Caco-2 (cell line): ENCODE data around the gene HPDL. TPM values are rescaled to one million over a fixed set of nuclear protein-coding genes. Genes with fewer than 3 reads are reported as not detected.

Experiments
- BruUV-seq: library from RNA; stranded (reverse); fragments of 400-500 nt; replicated peaks from 2 replicates; lab custom pipeline; 2021; lab: Mats Ljungman, UMichigan
- CTCF ChIA-PET: fragments of 300-600 bp; sonication (Branson Sonifier 250); formaldehyde crosslinking; loops from one replicate; lab custom pipeline; 2022; ENCODE audit warnings: antibody characterized with exemption; lab: Charles Lee
- POLR2A ChIA-PET: fragments of 300-600 bp; sonication (Branson Sonifier 250); formaldehyde crosslinking; loops from one replicate; lab custom pipeline; 2022; ENCODE audit warnings: antibody characterized with exemption; lab: Charles Lee
- DNase-seq, 2 experiments: peaks; one replicate each; pipeline versions ENCODE4 v3.0.0 to v3.0.0-alpha.2; 2020 to 2022
- H3K27me3 ChIP-seq: replicated peaks from 2 replicates; pipeline ENCODE4 v1.6.0; 2011; ENCODE audit warnings: low read length; ENCODE audit not compliant: control insufficient read depth, insufficient read depth
- H3K36me3 ChIP-seq: 2 replicates; pipeline ENCODE4 v1.5.1; 2011; ENCODE audit warnings: low read length; ENCODE audit not compliant: control insufficient read depth, insufficient read depth
- H3K4me1 ChIP-seq: fragments of 250-450 bp; sonication (Bioruptor Pico); 2 replicates; pipeline ENCODE4 v1.5.1; 2020; ENCODE audit warnings: mild to moderate bottlenecking
- H3K4me3 ChIP-seq: 2 replicates; pipeline ENCODE4 v1.5.1; 2011; ENCODE audit warnings: low read depth, mild to moderate bottlenecking, control low read depth, low read length
- H3K9me3 ChIP-seq: fragments of 250-450 bp; sonication (Bioruptor Pico); 2 replicates; pipeline ENCODE4 v1.5.1; 2020; ENCODE audit warnings: mild to moderate bottlenecking, moderate library complexity
- H3K27ac Mint-ChIP-seq: one replicate; pipeline ENCODE4 v1.8.0; 2022; ENCODE audit warnings: mixed read lengths; ENCODE audit not compliant: unreplicated experiment
- H3K27me3 Mint-ChIP-seq: one replicate; pipeline ENCODE4 v1.8.0; 2022; ENCODE audit warnings: mixed read lengths; ENCODE audit not compliant: insufficient read depth, unreplicated experiment
- H3K36me3 Mint-ChIP-seq: one replicate; pipeline ENCODE4 v1.8.0; 2022; ENCODE audit warnings: mild to moderate bottlenecking, mixed read lengths; ENCODE audit not compliant: insufficient read depth, unreplicated experiment
- H3K4me1 Mint-ChIP-seq: one replicate; pipeline ENCODE4 v1.8.0; 2022; ENCODE audit warnings: low read depth, mixed read lengths; ENCODE audit not compliant: unreplicated experiment
- H3K4me3 Mint-ChIP-seq: one replicate; pipeline ENCODE4 v1.8.0; 2022; ENCODE audit warnings: mild to moderate bottlenecking, moderate library complexity, mixed read lengths; ENCODE audit not compliant: unreplicated experiment
- H3K9me3 Mint-ChIP-seq: one replicate; pipeline ENCODE4 v1.8.0; 2022; ENCODE audit warnings: mixed read lengths; ENCODE audit not compliant: unreplicated experiment
- CTCF ChIP-seq, 2 experiments: fragments of 200-600 bp in 1 of 2; IDR thresholded peaks; 1 replicate in 1 of 2; 2 replicates in 1 of 2; pipeline versions ENCODE4 v1.5.1 to v1.8.0; 2011 to 2022; ENCODE audit warnings: antibody characterized with exemption in 1 of 2, control low read depth in 1 of 2, inconsistent platforms in 1 of 2, low read depth in 1 of 2, low read length in 1 of 2, mild to moderate bottlenecking in 1 of 2, moderate library complexity in 1 of 2; ENCODE audit not compliant: insufficient read depth in 1 of 2, severe bottlenecking in 1 of 2, unreplicated experiment in 1 of 2
- intact Hi-C: fragments of 100-400 bp; cut with micrococcal nuclease; formaldehyde crosslinking; loops from one replicate; pipeline ENCODE4 v1.10.0; 2022; ENCODE audit not compliant: unreplicated experiment
- total RNA-seq: library from RNA; stranded (reverse); gene quantifications from 2 replicates; pipeline ENCODE4 v1.2.3, GENCODE V29; 2022

The HPDL gene
- total RNA-seq, 1 experiment from 2014 or later, result 90.6 TPM

DNA sequence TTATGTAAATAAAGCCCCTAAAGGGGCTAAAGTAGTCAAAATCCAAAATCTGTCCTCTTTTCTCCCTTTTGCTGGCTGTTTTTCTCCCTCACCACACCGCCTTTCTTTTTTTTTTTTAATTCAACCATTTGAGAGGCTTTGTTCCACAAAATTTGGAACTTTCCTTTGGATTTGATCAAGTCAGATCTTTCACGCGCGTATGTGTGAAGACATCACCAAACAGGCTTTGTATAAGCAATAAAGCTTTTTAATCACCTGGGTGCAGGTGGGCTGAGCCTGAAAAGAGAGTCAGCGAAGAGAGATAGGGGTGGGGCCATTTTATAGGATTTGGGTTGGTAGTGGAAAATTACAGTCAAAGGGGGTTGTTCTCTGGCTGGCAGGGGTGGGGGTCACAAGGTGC is 5.3 kb upstream of the HPDL start:
- Mint-ChIP-seq H3K9me3 (no peaks in the 10 kb centered on the region), H3K4me1 (peaks cover 9% of the 10 kb centered on the region), H3K27ac (no peak overlapping the region), H3K36me3 (peaks cover 12% of the 10 kb centered on the region), H3K27me3 (no peaks in the 10 kb centered on the region), H3K4me3 (no peak overlapping the region)
- H3K36me3 ChIP-seq, result no peaks in the 10 kb centered on the region
- no peaks in the 10 kb centered on the region for H3K27me3 ChIP-seq
- no TSS peak for BruUV-seq
- TF ChIP-seq CTCF (IDR thresholded peaks at IDR 0.05; ENCODE audit: insufficient read depth in 1 of 2, low read depth in 1 of 2, low read length in 1 of 2, severe bottlenecking in 1 of 2, unreplicated experiment in 1 of 2), result no peak
- no peak overlapping the region for H3K4me3 ChIP-seq
- no peak for DNase-seq
- CTCF ChIA-PET, result no interaction called here
- intact Hi-C loops, result no loop called here
- H3K9me3 ChIP-seq, result no peaks in the 10 kb centered on the region
- peaks cover 14% of the 10 kb centered on the region for H3K4me1 ChIP-seq
- POLR2A ChIA-PET, result no interaction called here

DNA sequence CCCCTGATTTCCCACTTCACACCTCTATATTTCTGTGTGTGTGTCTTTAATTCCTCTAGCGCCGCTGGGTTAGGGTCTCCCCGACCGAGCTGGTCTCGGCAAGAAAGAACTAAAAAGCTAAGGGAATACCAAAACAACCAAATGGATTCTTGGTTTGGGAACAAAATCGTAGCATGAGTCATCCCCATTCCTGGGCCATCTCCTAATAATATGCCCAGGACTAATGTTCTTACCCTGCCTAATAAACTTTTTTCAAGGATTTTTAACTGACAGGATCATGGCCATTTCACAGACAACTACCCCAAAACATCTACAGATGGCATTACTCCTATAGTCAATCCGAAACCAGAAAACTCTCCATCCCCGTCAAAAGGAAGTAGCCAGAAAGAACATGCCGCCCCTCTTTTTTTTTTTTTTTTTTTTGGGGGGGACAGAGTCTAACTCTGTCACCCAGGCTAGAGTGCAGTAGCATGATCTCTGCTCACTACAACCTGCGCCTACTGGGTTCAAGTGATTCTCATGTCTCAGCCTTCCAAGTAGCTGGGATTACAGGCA is 4.1 kb upstream of the HPDL start:
- Histone ChIP-seq H3K4me1 (peaks cover 14% of the 10 kb centered on the region), H3K9me3 (no peaks in the 10 kb centered on the region), H3K27me3 (no peaks in the 10 kb centered on the region), H3K4me3 (no peak overlapping the region), H3K36me3 (no peaks in the 10 kb centered on the region)
- no peak overlapping the region for H3K27ac Mint-ChIP-seq
- peaks cover 23% of the 10 kb centered on the region for H3K36me3 Mint-ChIP-seq
- ChIA-PET CTCF (no interaction called here), POLR2A (no interaction called here)
- intact Hi-C loops, result no loop called here
- H3K4me1 Mint-ChIP-seq, result peaks cover 9% of the 10 kb centered on the region
- no peak for TF ChIP-seq CTCF (IDR thresholded peaks at IDR 0.05; ENCODE audit: insufficient read depth in 1 of 2, low read depth in 1 of 2, low read length in 1 of 2, severe bottlenecking in 1 of 2, unreplicated experiment in 1 of 2)
- no TSS peak for BruUV-seq
- no peaks in the 10 kb centered on the region for H3K9me3 Mint-ChIP-seq
- H3K27me3 Mint-ChIP-seq, result no peaks in the 10 kb centered on the region
- no peak overlapping the region for H3K4me3 Mint-ChIP-seq
- no peak for DNase-seq

DNA sequence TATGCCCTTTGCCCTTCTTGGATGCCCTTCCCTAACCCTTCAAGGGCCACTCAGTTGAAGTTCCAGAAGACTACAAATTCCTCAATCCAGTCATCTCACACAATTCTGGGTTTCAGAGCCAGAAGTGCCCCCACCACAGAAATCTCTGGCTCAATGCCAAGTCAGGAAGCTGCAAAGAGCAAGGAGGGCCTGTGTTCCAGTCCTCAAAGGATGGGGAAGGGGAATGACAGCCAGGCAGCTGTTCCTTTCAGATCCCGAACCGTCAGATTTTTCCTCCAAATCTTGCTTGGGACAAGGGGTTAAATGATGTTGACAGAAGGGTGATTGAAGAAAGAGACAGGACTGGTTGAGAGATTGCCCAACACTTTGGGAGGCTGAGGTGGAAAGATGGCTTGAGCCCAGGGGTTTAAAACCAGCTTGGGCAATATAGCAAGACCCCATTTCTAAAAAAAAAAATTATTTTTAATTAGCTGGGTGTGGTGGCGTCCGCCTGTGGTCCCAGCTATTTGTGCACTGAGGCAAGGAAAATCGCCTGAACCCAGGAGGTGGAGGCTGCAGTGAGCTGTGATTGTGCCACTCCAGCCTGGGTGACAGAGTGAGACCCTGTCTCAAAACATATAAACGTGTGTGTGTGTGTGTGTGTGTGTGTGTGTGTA is 716 bp upstream of the HPDL start:
- Histone ChIP-seq H3K4me1 (peaks cover 29% of the 10 kb centered on the region), H3K36me3 (no peaks in the 10 kb centered on the region), H3K27me3 (no peaks in the 10 kb centered on the region), H3K4me3 (peak overlapping the region; percentile 98), H3K9me3 (no peaks in the 10 kb centered on the region)
- POLR2A ChIA-PET, result interaction anchor here (0.6 to 4.6 kb wide), 7 partner anchors 14 to 507 kb away, joined by 3 to 68 read pairs (median 5); partner anchors contain the start of genes MUTYH, TESK2 and TOE1
- H3K27ac Mint-ChIP-seq, result peak overlapping the region; percentile 93
- H3K4me3 Mint-ChIP-seq, result peak overlapping the region; percentile 89
- H3K36me3 Mint-ChIP-seq, result peaks cover 53% of the 10 kb centered on the region
- DNase-seq, result peak in 1 of 2 experiments; percentile 43
- no peak for TF ChIP-seq CTCF (IDR thresholded peaks at IDR 0.05; ENCODE audit: insufficient read depth in 1 of 2, low read depth in 1 of 2, low read length in 1 of 2, severe bottlenecking in 1 of 2, unreplicated experiment in 1 of 2)
- H3K4me1 Mint-ChIP-seq, result peaks cover 16% of the 10 kb centered on the region
- no peaks in the 10 kb centered on the region for H3K9me3 Mint-ChIP-seq
- CTCF ChIA-PET, result interaction anchor here (0.6 to 1.9 kb wide), 4 partner anchors 22 to 405 kb away, joined by 3 to 14 read pairs (median 4); partner anchors contain the start of genes TESK2 and UROD
- H3K27me3 Mint-ChIP-seq, result no peaks in the 10 kb centered on the region
- TSS peak; percentile 16 for BruUV-seq
- intact Hi-C loops, result no loop called here
